Prostate gland (tissue), 2 donors: ENCODE results near the gene ACTR5.

Source experiments
- CTCF ChIP-seq, 4 experiments: fragments of 200-600 bp in 2 of 4; fragments of 450-650 bp in 2 of 4; sonication (generic) in 2 of 4; IDR thresholded peaks; 1 replicate in 3 of 4; 2 replicates in 1 of 4; pipeline ENCODE4 v1.5.1; 2016 to 2019; ENCODE audit warnings: antibody characterized with exemption in 4 of 4, mild to moderate bottlenecking in 2 of 4, moderate library complexity in 2 of 4
- POLR2A ChIP-seq: fragments of 450-650 bp; IDR thresholded peaks from one replicate; pipeline ENCODE4 v1.6.1; 2016; ENCODE audit warnings: antibody characterized with exemption, mild to moderate bottlenecking
- POLR2AphosphoS5 ChIP-seq: sonication (generic); formaldehyde crosslinking; IDR thresholded peaks from one replicate; pipeline ENCODE4 v1.6.1; 2017; ENCODE audit warnings: antibody characterized with exemption

DNA sequence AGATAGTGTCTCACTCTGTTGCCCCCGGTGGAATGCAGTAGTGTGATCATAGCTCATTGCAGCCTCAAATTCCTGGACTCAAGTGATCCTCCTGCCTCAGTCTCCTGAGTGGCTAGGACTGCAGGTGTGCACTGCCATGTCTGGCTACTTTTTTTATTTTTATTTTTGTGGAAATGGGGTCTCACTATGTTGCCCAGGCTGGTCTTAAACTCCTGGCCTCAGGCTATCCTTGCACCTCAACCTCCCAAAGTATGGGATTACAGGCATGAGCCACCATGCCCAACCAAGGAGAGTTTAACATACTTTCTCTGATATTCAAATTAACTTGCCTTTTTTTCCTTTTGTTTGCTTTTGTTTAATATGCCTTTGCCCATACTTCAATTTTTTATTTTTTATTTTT, 10.4 kb upstream of the ACTR5 start:
- no peak for TF ChIP-seq POLR2A
- TF ChIP-seq CTCF (IDR thresholded peaks at IDR 0.05), result no peak
- TF ChIP-seq POLR2AphosphoS5, result no peak
